SK-N-SH (cell line): ENCODE measurements around the gene PEMT. TPM values are rescaled to one million over a fixed set of nuclear protein-coding genes. Genes with fewer than 3 reads are reported as not detected.

Experiments
- CTCF ChIA-PET: fragments of 300-600, 350-600 bp; formaldehyde crosslinking; extraction: SDS; loops from one replicate; lab custom pipeline; 2021; lab: Yijun Ruan, JAX
- POLR2A ChIA-PET: fragments of 350-600 bp; sonication (Branson Sonifier 250); formaldehyde crosslinking; extraction: SDS; loops from one replicate; lab custom pipeline; 2020; ENCODE audit warnings: antibody characterized with exemption, inconsistent platforms; lab: Yijun Ruan, JAX
- DNase-seq: peaks from one replicate; pipeline ENCODE4 v3.0.0; 2012
- H2AFZ ChIP-seq: fragments of 200-600 bp; sonication (generic); 2 replicates; pipeline ENCODE4 v1.8.1; 2016; ENCODE audit warnings: antibody characterized with exemption, mild to moderate bottlenecking, low read depth
- H3F3A ChIP-seq: fragments of 200-600 bp; sonication (generic); replicated peaks from 2 replicates; pipeline ENCODE3; 2016; ENCODE audit warnings: antibody characterized with exemption, mild to moderate bottlenecking; ENCODE audit not compliant: insufficient read depth
- H3K27ac ChIP-seq, 2 experiments: fragments of 200-500 bp in 1 of 2; fragments of 200-600 bp in 1 of 2; sonication (Bioruptor generic) in 1 of 2; sonication (generic), shearing (Covaris generic) in 1 of 2; 2 replicates each; pipeline versions ENCODE4 v1.5.1 to v1.6.1; 2014 to 2016; ENCODE audit warnings: low read depth in 2 of 2, inconsistent platforms in 1 of 2, low read length in 1 of 2, mild to moderate bottlenecking in 1 of 2, mixed read lengths in 1 of 2
- H3K27me3 ChIP-seq: fragments of 200-600 bp; sonication (generic), shearing (Covaris generic); 2 replicates; pipeline ENCODE4 v1.6.1; 2016; ENCODE audit warnings: mixed run types; ENCODE audit not compliant: insufficient read depth
- H3K36me3 ChIP-seq, 2 experiments: fragments of 200-500 bp in 1 of 2; fragments of 200-600 bp in 1 of 2; sonication (Bioruptor generic) in 1 of 2; sonication (generic) in 1 of 2; replicated peaks in 1 of 2; 2 replicates each; pipeline versions ENCODE3 to v1.5.1; 2014 to 2016; ENCODE audit warnings: low read length in 1 of 2, mild to moderate bottlenecking in 1 of 2; ENCODE audit not compliant: insufficient read depth in 2 of 2, control insufficient read depth in 1 of 2
- H3K4me1 ChIP-seq, 2 experiments: fragments of 200-500 bp in 1 of 2; fragments of 200-600 bp in 1 of 2; sonication (Bioruptor generic) in 1 of 2; sonication (generic), shearing (Covaris generic) in 1 of 2; 2 replicates each; pipeline versions ENCODE4 v1.5.1 to v1.6.1; 2014 to 2016; ENCODE audit warnings: low read depth in 1 of 2, low read length in 1 of 2, mixed run types in 1 of 2; ENCODE audit not compliant: insufficient read depth in 2 of 2, control insufficient read depth in 1 of 2
- H3K4me2 ChIP-seq: fragments of 200-600 bp; sonication (generic), shearing (Covaris generic); 2 replicates; pipeline ENCODE4 v1.6.1; 2017; ENCODE audit warnings: mixed run types
- H3K4me3 ChIP-seq, 2 experiments: fragments of 200-500 bp in 1 of 2; fragments of 200-600 bp in 1 of 2; sonication (Bioruptor generic) in 1 of 2; sonication (generic), shearing (Covaris generic) in 1 of 2; 2 replicates each; pipeline versions ENCODE4 v1.5.1 to v1.8.1; 2014 to 2016; ENCODE audit warnings: low read depth in 2 of 2, inconsistent platforms in 1 of 2, low read length in 1 of 2, mild to moderate bottlenecking in 1 of 2, mixed read lengths in 1 of 2, moderate library complexity in 1 of 2
- H3K79me2 ChIP-seq: fragments of 200-600 bp; sonication (generic); 2 replicates; pipeline ENCODE4 v1.8.1; 2017; ENCODE audit warnings: mild to moderate bottlenecking; ENCODE audit not compliant: insufficient read depth
- H3K9ac ChIP-seq: fragments of 200-600 bp; sonication (generic); 2 replicates; pipeline ENCODE4 v1.6.1; 2017; ENCODE audit warnings: mixed run types
- H3K9me2 ChIP-seq: fragments of 200-600 bp; sonication (generic); 2 replicates; pipeline ENCODE4 v1.6.1; 2017; ENCODE audit warnings: mixed run types
- H3K9me3 ChIP-seq: fragments of 200-600 bp; sonication (generic); 2 replicates; pipeline ENCODE4 v1.6.1; 2017; ENCODE audit warnings: mixed run types, mild to moderate bottlenecking, moderate library complexity
- H4K20me1 ChIP-seq: fragments of 200-600 bp; sonication (generic); 2 replicates; pipeline ENCODE4 v1.6.1; 2017; ENCODE audit warnings: mild to moderate bottlenecking, mixed run types; ENCODE audit not compliant: insufficient read depth
- CHD2 ChIP-seq: fragments of 150-350 bp; IDR thresholded peaks from 2 replicates; pipeline ENCODE4 v1.6.1; 2018; ENCODE audit warnings: low read length; ENCODE audit not compliant: partially characterized antibody
- CTCF ChIP-seq: fragments of 200-600 bp; sonication (generic); IDR thresholded peaks from 2 replicates; pipeline ENCODE4 v1.6.1; 2017; ENCODE audit warnings: antibody characterized with exemption, mild to moderate bottlenecking, moderate library complexity
- ELF1 ChIP-seq: IDR thresholded peaks from 2 replicates; pipeline ENCODE4 v1.4.0; 2012
- GABPA ChIP-seq: IDR thresholded peaks from 2 replicates; pipeline ENCODE4 v1.4.0; 2012; ENCODE audit warnings: low read depth, mild to moderate bottlenecking
- IRF3 ChIP-seq: fragments of 150-350 bp; IDR thresholded peaks from 2 replicates; pipeline ENCODE4 v1.6.1; 2016; ENCODE audit warnings: mild to moderate bottlenecking, low read depth, low read length
- JUND ChIP-seq: IDR thresholded peaks from 2 replicates; pipeline ENCODE4 v1.4.0; 2012
- MXI1 ChIP-seq: IDR thresholded peaks from 2 replicates; pipeline ENCODE4 v1.6.1; 2012; ENCODE audit warnings: mild to moderate bottlenecking, low read depth, low read length, improper control_type of control experiment
- NFIC ChIP-seq: IDR thresholded peaks from 2 replicates; pipeline ENCODE4 v1.4.0; 2012; ENCODE audit warnings: borderline replicate concordance
- RAD21 ChIP-seq: IDR thresholded peaks from 2 replicates; pipeline ENCODE4 v1.6.1; 2012; ENCODE audit warnings: mild to moderate bottlenecking, low read length
- REST ChIP-seq: IDR thresholded peaks from 2 replicates; pipeline ENCODE4 v1.6.1; 2012; ENCODE audit warnings: mild to moderate bottlenecking, low read depth, low read length, moderate library complexity
- RFX5 ChIP-seq: IDR thresholded peaks from 2 replicates; pipeline ENCODE4 v1.6.1; 2012; ENCODE audit warnings: mild to moderate bottlenecking, improper control_type of control experiment, low read length
- SMC3 ChIP-seq: IDR thresholded peaks from 2 replicates; pipeline ENCODE4 v1.6.1; 2012; ENCODE audit warnings: low read depth, low read length, improper control_type of control experiment
- TAF1 ChIP-seq: IDR thresholded peaks from 2 replicates; pipeline ENCODE4 v1.6.1; 2012; ENCODE audit warnings: low read depth, mild to moderate bottlenecking, low read length, moderate library complexity, borderline replicate concordance
- TCF12 ChIP-seq: IDR thresholded peaks from 2 replicates; pipeline ENCODE4 v1.4.0; 2012
- TEAD4 ChIP-seq: IDR thresholded peaks from 2 replicates; pipeline ENCODE4 v1.4.0; 2012; ENCODE audit warnings: mild to moderate bottlenecking, borderline replicate concordance; ENCODE audit not compliant: insufficient read depth
- USF2 ChIP-seq: fragments of 150-350 bp; IDR thresholded peaks from 2 replicates; pipeline ENCODE4 v1.6.1; 2017; ENCODE audit warnings: antibody characterized with exemption, low read length, low read depth, borderline replicate concordance
- YY1 ChIP-seq: IDR thresholded peaks from 2 replicates; pipeline ENCODE4 v1.4.0; 2012; ENCODE audit warnings: low read depth, mild to moderate bottlenecking
- ZBTB33 ChIP-seq: IDR thresholded peaks from 2 replicates; pipeline ENCODE4 v1.4.0; 2012; ENCODE audit warnings: low read depth, borderline replicate concordance
- WGBS: methylation state at CpG from one replicate; pipeline ENCODE4 v1.1.6; 2017; ENCODE audit warnings: low lambda C conversion rate; 5-methylcytosine and 5-hydroxymethylcytosine counted together
- polyA plus RNA-seq, 3 experiments: library from polyadenylated mRNA; depleted of rRNA; stranded (reverse); fragments of >200 nt; gene quantifications; 2 replicates each; pipeline ENCODE4 v1.2.3, GENCODE V29; 2012

Gene PEMT
- polyA plus RNA-seq, 1 of the 3 experiments (the other 2 are of a cell fraction), result 52.8 TPM

GRCh38 chr17:17467720-17468119 lies 123.8 kb downstream of the PEMT start:
- H2AFZ ChIP-seq, result no peak overlapping the region
- no peak for DNase-seq
- no peak overlapping the region for H3K4me3 ChIP-seq
- H3K27ac ChIP-seq, result no peak overlapping the region
- H3K9ac ChIP-seq, result no peak overlapping the region
- WGBS, result 21% methylated on average over 5 of the region's 5 CpGs
- no peaks in the 10 kb centered on the region for H3K9me3 ChIP-seq
- no peaks in the 10 kb centered on the region for H3K79me2 ChIP-seq
- H3K36me3 ChIP-seq, result no peaks in the 10 kb centered on the region
- no peaks in the 10 kb centered on the region for H3K9me2 ChIP-seq
- H4K20me1 ChIP-seq, result no peaks in the 10 kb centered on the region
- H3K4me2 ChIP-seq, result no peak overlapping the region
- no peaks in the 10 kb centered on the region for H3K4me1 ChIP-seq
- H3K27me3 ChIP-seq, result peaks cover 23% of the 10 kb centered on the region
- CTCF ChIA-PET, result interaction anchor here (0.8 to 1.6 kb wide), 4 partner anchors 12 to 175 kb away, joined by 3 to 6 read pairs (median 4); no protein-coding TSS in a partner anchor
- H3F3A ChIP-seq, result no peaks in the 10 kb centered on the region
- POLR2A ChIA-PET, result no interaction called here
- TF ChIP-seq JUND, result no peak
- TF ChIP-seq REST, result no peak
- TF ChIP-seq ZBTB33, result no peak
- no peak for TF ChIP-seq CHD2
- no peak for TF ChIP-seq GABPA
- no peak for TF ChIP-seq MXI1
- TF ChIP-seq USF2, result no peak
- no peak for TF ChIP-seq TCF12
- TF ChIP-seq YY1, result no peak
- TF ChIP-seq TEAD4, result no peak

GRCh38 chr17:17467016-17467415 lies 124.5 kb downstream of the PEMT start:
- DNase-seq, result no peak
- Histone ChIP-seq H3K79me2 (no peaks in the 10 kb centered on the region), H3K27ac (no peak overlapping the region), H3K27me3 (peaks cover 17% of the 10 kb centered on the region), H3K4me3 (no peak overlapping the region), H3K4me1 (no peaks in the 10 kb centered on the region), H3K9me3 (no peaks in the 10 kb centered on the region), H2AFZ (no peak overlapping the region), H3K36me3 (no peaks in the 10 kb centered on the region), H3K9ac (no peak overlapping the region), H3K9me2 (no peaks in the 10 kb centered on the region), H3K4me2 (no peak overlapping the region), H4K20me1 (no peaks in the 10 kb centered on the region), H3F3A (no peaks in the 10 kb centered on the region)
- CTCF ChIA-PET, result interaction anchor here (1.4 to 1.6 kb wide), 2 partner anchors 11 to 30 kb away, joined by 3 to 6 read pairs; no protein-coding TSS in a partner anchor
- 53% methylated on average over 5 of the region's 5 CpGs for WGBS
- POLR2A ChIA-PET, result no interaction called here
- TF ChIP-seq SMC3, result no peak
- TF ChIP-seq ELF1, result no peak
- no peak for TF ChIP-seq TAF1
- no peak for TF ChIP-seq IRF3
- no peak for TF ChIP-seq RAD21
- no peak for TF ChIP-seq RFX5
- TF ChIP-seq YY1, result no peak
- no peak for TF ChIP-seq NFIC
- no peak for TF ChIP-seq USF2
- no peak for TF ChIP-seq CTCF
